ENCODE data around the gene C22orf23.

DNA sequence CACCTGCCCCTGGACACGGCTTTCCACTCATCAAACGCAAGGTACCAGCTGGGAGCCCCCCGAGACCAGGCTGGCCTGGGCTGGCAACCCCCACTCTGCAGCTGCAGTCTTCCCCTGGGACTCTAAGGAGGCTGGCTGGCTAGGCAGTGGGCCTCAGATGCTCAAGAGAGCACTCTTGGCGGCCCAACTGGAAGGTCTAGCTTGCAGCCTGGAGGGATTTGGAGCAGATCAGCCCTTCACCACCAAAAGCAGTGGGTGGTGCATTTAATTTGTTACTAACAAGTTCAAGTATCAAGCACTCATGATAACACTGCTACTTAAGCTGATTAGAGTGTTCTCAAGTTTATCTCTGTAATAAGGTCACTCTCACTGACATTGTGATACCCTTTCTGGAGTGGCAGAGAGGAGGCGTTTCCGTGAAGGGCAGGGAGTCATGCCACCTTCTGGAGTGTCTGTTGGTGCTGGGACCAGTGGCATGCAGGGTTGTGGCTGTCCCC, 21.5 kb downstream of the C22orf23 start:
- no peak for TF ChIP-seq EZH2 (IDR thresholded peaks at IDR 0.05; ENCODE audit: insufficient read depth, low read length)
- TF ChIP-seq CTCF (IDR thresholded peaks at IDR 0.05; ENCODE audit: insufficient read depth, low read depth, low read length) = no peak

Measured in astrocyte (in vitro differentiated cells and primary cell).